Activated T-cell treated with anti-CD3 and anti-CD28 coated beads, Interleukin-2, amount 50 U/mL, for 4 hours (primary cell): ENCODE data around the gene PLEKHA8. TPM values are rescaled to one million over a fixed set of nuclear protein-coding genes. Genes with fewer than 3 reads are reported as not detected.
"Not testable (repeated sequence)": the region's sequence is repeated elsewhere in the genome, so short reads cannot be mapped to it uniquely, and the experiment has no call there.

Source experiments
- ATAC-seq, 2 donors: fragments of 200-7000 bp; cut with Tn5 transposase; one replicate each; pipeline ENCODE4 v1.10.0; 2021
- DNase-seq: peaks from one replicate; pipeline ENCODE4 v3.0.0-alpha.2; 2020
- H3K27me3 Mint-ChIP-seq: one replicate; pipeline ENCODE4 v1.8.0; 2021; ENCODE audit warnings: low read depth, mixed read lengths
- H3K36me3 Mint-ChIP-seq: one replicate; pipeline ENCODE4 v1.8.0; 2022; ENCODE audit warnings: mixed read lengths; ENCODE audit not compliant: insufficient read depth
- H3K4me1 Mint-ChIP-seq: one replicate; pipeline ENCODE4 v1.8.0; 2021; ENCODE audit warnings: low read depth, mixed read lengths
- H3K4me3 Mint-ChIP-seq: one replicate; pipeline ENCODE4 v1.8.0; 2021; ENCODE audit warnings: mild to moderate bottlenecking, moderate library complexity, mixed read lengths
- H3K9me3 Mint-ChIP-seq: one replicate; pipeline ENCODE4 v1.8.0; 2021; ENCODE audit warnings: mixed read lengths
- total RNA-seq, 3 donors: library from RNA; stranded (reverse); gene quantifications; one replicate each; pipeline ENCODE4 v1.2.1, GENCODE V29; 2021

Gene PLEKHA8
- total RNA-seq, 3 donors from 2014 or later = 5.2 to 6.1 (median 5.4) TPM

GRCh38 chr7:30087371-30087770 lies 59.2 kb downstream of the PLEKHA8 start:
- Mint-ChIP-seq H3K27me3 (no peaks in the 10 kb centered on the region), H3K4me1 (no peaks in the 10 kb centered on the region), H3K9me3 (no peaks in the 10 kb centered on the region), H3K36me3 (peaks cover 7% of the 10 kb centered on the region), H3K4me3 (no peak overlapping the region)
- no peak for DNase-seq
- no peak for ATAC-seq

- Mint-ChIP-seq H3K27me3 (no peaks in the 10 kb centered on the region), H3K4me3 (no peak overlapping the region), H3K36me3 (peaks cover 7% of the 10 kb centered on the region), H3K4me1 (no peaks in the 10 kb centered on the region), H3K9me3 (no peaks in the 10 kb centered on the region)
- DNase-seq (no peak), ATAC-seq (no peak)
These were observed 60.1 kb downstream of the PLEKHA8 start for GRCh38 chr7:30088362-30088761.

DNA sequence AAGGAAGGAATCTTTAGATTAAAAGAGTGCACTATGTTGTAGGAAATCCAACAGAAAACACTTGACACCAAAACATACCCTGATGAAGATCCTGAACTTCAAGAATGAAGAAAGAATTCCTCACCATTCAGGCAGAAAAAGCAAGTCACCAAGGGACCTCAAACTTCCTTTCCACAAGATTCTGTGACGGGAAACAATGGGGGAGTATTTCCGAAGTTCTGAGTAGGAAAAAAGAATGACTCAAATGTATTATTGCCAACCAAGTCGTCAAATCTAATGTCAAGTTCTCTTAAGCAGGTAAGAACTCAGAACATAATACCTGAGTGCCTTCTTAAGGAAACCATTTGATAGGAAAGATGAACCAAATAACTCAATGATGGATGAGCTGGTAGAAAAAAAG lies 61.9 kb downstream of the PLEKHA8 start:
- ATAC-seq (no peak), DNase-seq (no peak)
- Mint-ChIP-seq H3K4me3 (no peak overlapping the region), H3K4me1 (no peaks in the 10 kb centered on the region), H3K36me3 (peaks cover 9% of the 10 kb centered on the region), H3K27me3 (no peaks in the 10 kb centered on the region), H3K9me3 (no peaks in the 10 kb centered on the region)

DNA sequence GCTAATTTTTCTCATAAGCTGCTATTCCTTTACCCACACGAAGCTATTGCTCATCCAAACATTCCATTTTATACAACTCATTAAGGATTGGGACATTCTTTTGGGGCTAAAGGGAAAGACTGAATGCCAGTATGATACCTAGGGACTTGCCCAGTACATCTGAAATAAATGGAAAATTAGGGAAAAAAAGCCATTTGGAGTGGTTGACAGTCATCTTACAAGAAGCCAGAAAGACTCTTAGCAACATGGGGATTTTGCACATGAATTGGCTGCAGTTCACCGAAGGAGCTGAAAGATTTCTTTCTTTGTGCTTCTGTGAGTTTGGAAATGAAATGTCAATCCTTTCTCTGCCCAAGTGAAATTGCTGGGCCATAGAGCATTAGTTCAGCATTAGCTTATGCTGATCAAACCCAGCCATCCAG lies 63.3 kb downstream of the PLEKHA8 start:
- ATAC-seq (no peak), DNase-seq (no peak)
- no peak overlapping the region for H3K4me3 Mint-ChIP-seq
- no peaks in the 10 kb centered on the region for H3K4me1 Mint-ChIP-seq
- no peaks in the 10 kb centered on the region for H3K9me3 Mint-ChIP-seq
- peaks cover 7% of the 10 kb centered on the region for H3K36me3 Mint-ChIP-seq
- H3K27me3 Mint-ChIP-seq = no peaks in the 10 kb centered on the region

DNA sequence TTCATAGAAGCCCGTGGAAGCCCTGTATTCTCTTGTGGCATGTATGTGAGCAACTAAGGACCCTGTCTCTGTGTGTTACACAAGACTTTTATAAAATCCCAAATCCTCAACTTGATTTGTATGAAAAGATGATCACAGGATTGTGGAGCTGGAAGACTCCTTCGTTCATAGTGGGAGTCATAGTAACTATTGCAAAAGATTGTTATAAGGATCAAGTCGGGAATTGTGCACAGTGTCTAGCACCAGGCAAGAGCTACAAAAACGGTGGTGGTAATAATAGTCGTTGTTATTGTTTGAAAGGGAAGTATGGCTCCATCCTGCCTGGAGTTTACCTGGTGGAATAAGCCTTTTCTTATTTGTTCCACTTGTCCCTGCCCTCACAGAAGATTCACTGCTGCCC lies 63.8 kb downstream of the PLEKHA8 start:
- ATAC-seq (no peak), DNase-seq (no peak)
- Mint-ChIP-seq H3K9me3 (no peaks in the 10 kb centered on the region), H3K4me3 (no peak overlapping the region), H3K4me1 (no peaks in the 10 kb centered on the region), H3K27me3 (no peaks in the 10 kb centered on the region), H3K36me3 (peaks cover 8% of the 10 kb centered on the region)

GRCh38 chr7:30093420-30093952 lies 65.3 kb downstream of the PLEKHA8 start:
- no peaks in the 10 kb centered on the region for H3K9me3 Mint-ChIP-seq
- DNase-seq (no peak), ATAC-seq (no peak)
- H3K27me3 Mint-ChIP-seq = no peaks in the 10 kb centered on the region
- peaks cover 8% of the 10 kb centered on the region for H3K36me3 Mint-ChIP-seq
- no peaks in the 10 kb centered on the region for H3K4me1 Mint-ChIP-seq
- no peak overlapping the region for H3K4me3 Mint-ChIP-seq

GRCh38 chr7:30098599-30098998 lies 70.4 kb downstream of the PLEKHA8 start:
- not testable (repeated sequence) for H3K4me3 Mint-ChIP-seq, H3K4me1 Mint-ChIP-seq, ATAC-seq, H3K9me3 Mint-ChIP-seq, H3K36me3 Mint-ChIP-seq, H3K27me3 Mint-ChIP-seq, DNase-seq

GRCh38 chr7:30102281-30102680 lies 74.1 kb downstream of the PLEKHA8 start:
- no peak for ATAC-seq
- no peak overlapping the region for H3K4me3 Mint-ChIP-seq

GRCh38 chr7:30104157-30104556 lies 75.9 kb downstream of the PLEKHA8 start:
- no peaks in the 10 kb centered on the region for H3K4me1 Mint-ChIP-seq
- H3K27me3 Mint-ChIP-seq = no peaks in the 10 kb centered on the region
- H3K9me3 Mint-ChIP-seq = no peaks in the 10 kb centered on the region
- DNase-seq = no peak
- H3K4me3 Mint-ChIP-seq = no peak overlapping the region
- no peaks in the 10 kb centered on the region for H3K36me3 Mint-ChIP-seq
- no peak for ATAC-seq

More at GRCh38 chr7:30102281-30102680, 74.1 kb downstream of the PLEKHA8 start:
- DNase-seq = no peak
- Mint-ChIP-seq H3K4me1 (no peaks in the 10 kb centered on the region), H3K9me3 (no peaks in the 10 kb centered on the region), H3K27me3 (no peaks in the 10 kb centered on the region), H3K36me3 (no peaks in the 10 kb centered on the region)

DNA sequence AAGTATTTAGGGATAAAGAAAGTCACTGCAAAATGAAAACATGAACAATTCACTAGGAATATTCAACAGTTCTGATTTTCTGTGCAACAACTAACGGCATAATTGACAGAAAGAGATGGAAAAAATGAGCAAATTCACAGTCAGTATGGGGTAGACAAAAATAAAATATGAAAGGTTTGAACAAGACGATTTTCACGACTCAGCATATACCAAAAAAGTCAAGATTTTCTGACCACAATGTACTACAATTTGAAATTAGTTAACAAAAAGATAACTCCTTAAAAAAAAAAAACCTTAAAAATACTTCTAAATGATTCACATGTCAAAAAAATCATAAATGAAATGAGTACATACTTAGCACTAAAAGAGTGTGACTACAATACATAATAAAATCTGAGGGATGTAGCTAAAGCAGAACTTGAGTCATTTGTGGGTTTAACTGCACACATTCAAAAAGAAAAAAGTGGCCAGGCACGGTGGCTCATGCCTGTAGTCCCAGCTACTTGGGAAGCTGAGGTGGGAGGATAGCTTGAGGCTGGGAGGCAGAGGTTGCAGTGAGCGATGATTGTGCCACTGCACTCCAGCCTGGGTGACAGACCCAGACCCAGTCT lies 84.0 kb downstream of the PLEKHA8 start:
- no peaks in the 10 kb centered on the region for H3K27me3 Mint-ChIP-seq
- H3K9me3 Mint-ChIP-seq = peaks cover 15% of the 10 kb centered on the region
- no peak overlapping the region for H3K4me3 Mint-ChIP-seq
- peaks cover 9% of the 10 kb centered on the region for H3K36me3 Mint-ChIP-seq
- peaks cover 6% of the 10 kb centered on the region for H3K4me1 Mint-ChIP-seq
- ATAC-seq (no peak), DNase-seq (no peak)

DNA sequence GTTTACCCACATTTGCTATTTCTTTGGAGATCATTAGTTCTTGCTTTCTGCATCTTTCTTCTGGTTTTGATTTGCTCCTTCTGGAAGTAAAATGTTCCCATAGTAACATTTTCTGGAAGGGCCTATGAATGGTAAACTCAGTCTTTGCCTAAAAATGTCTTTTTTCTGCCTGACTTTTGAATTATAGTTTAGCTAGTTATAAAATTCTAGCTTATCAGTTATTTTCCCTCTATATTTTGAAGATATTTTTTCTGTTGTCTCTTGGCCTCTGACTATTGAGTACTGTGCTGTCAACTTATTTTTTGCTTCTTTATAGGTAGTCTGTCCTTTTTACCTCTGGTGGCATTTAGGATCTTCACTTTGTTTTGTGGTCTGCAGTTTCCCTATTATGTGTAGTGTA lies 84.9 kb downstream of the PLEKHA8 start:
- no peaks in the 10 kb centered on the region for H3K27me3 Mint-ChIP-seq
- peaks cover 9% of the 10 kb centered on the region for H3K36me3 Mint-ChIP-seq
- H3K4me1 Mint-ChIP-seq = peaks cover 6% of the 10 kb centered on the region
- no peak for DNase-seq
- no peak for ATAC-seq
- H3K4me3 Mint-ChIP-seq = no peak overlapping the region
- peaks cover 15% of the 10 kb centered on the region for H3K9me3 Mint-ChIP-seq

DNA sequence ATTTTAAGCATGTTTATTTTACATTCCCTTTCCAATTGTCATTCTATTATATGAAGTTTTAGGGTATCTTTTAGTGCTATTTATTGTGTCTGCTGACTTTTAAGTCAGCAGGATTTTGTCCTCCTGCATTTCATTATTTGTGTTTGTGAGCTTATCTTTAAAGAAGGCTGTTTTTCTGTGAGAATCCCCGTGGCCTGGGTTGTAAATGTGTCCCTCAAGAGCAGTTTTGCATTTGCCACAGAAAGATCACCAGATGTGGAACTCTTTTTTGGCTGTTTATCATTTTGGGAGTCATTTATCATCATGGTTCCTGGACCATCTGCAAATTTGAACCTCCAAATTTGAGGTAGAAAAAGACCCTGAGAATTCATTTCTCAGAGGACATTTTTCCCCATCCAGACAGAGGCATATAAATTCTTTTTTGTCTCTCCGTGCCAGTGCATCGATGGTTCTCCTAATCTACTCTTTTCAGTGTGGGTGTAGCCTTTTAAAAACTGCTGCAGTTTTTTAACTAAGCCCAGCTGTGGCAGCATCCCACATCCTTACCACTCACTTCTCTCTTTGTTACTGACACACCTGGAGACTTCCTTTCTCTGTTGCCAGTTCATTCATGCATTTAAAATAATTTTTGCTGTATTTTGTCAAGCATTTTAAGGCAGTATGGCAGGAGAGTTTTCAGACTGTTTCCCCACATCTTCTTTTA lies 86.5 kb downstream of the PLEKHA8 start:
- H3K4me3 Mint-ChIP-seq = no peak overlapping the region
- DNase-seq (no peak), ATAC-seq (no peak)
- peaks cover 15% of the 10 kb centered on the region for H3K9me3 Mint-ChIP-seq
- H3K27me3 Mint-ChIP-seq = no peaks in the 10 kb centered on the region
- H3K36me3 Mint-ChIP-seq = peaks cover 9% of the 10 kb centered on the region
- peaks cover 6% of the 10 kb centered on the region for H3K4me1 Mint-ChIP-seq

DNA sequence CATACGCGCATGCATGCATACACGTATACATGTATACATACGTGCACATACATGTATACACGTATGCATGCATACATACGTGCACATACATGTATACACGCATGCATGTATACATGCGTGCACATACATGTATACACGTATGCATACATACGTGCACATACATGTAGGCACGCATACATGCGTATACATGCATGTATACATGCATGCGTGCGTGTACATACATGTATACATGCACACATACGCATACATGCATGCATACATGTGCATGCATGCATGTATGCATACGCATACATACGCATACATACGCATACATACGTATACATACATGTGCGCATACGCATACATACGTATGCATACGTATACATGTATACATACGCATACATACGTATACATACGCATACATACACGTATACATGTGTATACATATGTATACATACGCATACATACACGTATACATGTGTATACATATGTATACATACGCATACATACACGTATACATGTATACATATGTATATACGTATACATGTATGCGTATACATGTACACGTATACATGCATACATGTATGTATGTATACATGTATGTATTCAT lies 87.6 kb downstream of the PLEKHA8 start:
- ATAC-seq = no peak
- Mint-ChIP-seq H3K9me3 (peaks cover 15% of the 10 kb centered on the region), H3K4me1 (peaks cover 6% of the 10 kb centered on the region)

GRCh38 chr7:30116771-30117170 lies 88.6 kb downstream of the PLEKHA8 start:
- H3K4me3 Mint-ChIP-seq = no peak overlapping the region
- peaks cover 15% of the 10 kb centered on the region for H3K9me3 Mint-ChIP-seq
- ATAC-seq = no peak
- peaks cover 9% of the 10 kb centered on the region for H3K36me3 Mint-ChIP-seq
- peaks cover 6% of the 10 kb centered on the region for H3K4me1 Mint-ChIP-seq
- no peak for DNase-seq
- H3K27me3 Mint-ChIP-seq = no peaks in the 10 kb centered on the region

More for the DNA sequence above, 87.6 kb downstream of the PLEKHA8 start:
- peaks cover 9% of the 10 kb centered on the region for H3K36me3 Mint-ChIP-seq
- H3K27me3 Mint-ChIP-seq = no peaks in the 10 kb centered on the region
- H3K4me3 Mint-ChIP-seq = no peak overlapping the region
- no peak for DNase-seq

DNA sequence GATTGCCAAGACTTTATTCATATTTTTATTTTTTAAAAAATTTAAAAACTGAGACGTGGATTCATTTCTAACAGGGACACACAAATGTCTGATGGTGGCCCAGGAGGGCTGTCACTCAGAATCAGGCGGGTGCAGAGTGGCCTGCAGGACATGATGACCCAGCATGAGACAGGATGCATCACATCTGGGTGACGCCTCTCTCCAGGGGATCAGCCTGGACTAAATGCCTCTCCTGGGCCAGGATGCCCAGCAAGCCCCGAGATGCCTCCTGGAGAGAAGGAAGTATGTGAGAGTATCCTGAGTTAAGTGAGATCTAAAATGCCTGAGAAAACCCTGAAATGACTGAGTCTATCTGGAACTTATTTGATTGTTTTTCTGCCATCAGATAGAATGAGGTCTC lies 89.7 kb downstream of the PLEKHA8 start:
- peaks cover 8% of the 10 kb centered on the region for H3K9me3 Mint-ChIP-seq
- no peak overlapping the region for H3K4me3 Mint-ChIP-seq
- no peaks in the 10 kb centered on the region for H3K27me3 Mint-ChIP-seq
- no peak for ATAC-seq
- peaks cover 6% of the 10 kb centered on the region for H3K4me1 Mint-ChIP-seq
- no peak for DNase-seq
- H3K36me3 Mint-ChIP-seq = peaks cover 6% of the 10 kb centered on the region
